Umbilical cord (tissue), 2 donors: ENCODE measurements around the gene SOAT2. TPM values are rescaled to one million over a fixed set of nuclear protein-coding genes. Genes with fewer than 3 reads are reported as not detected.
"Not testable (repeated sequence)": the region's sequence is repeated elsewhere in the genome, so short reads cannot be mapped to it uniquely, and the experiment has no call there.

Source experiments
- DNase-seq: peaks from one replicate; pipeline ENCODE4 v3.0.0-alpha.2; 2015; ENCODE audit warnings: low spot score
- total RNA-seq: library from RNA; depleted of rRNA; stranded (reverse); fragments of >200 nt; gene quantifications from one replicate; pipeline ENCODE4 v1.2.3, GENCODE V29; 2014; ENCODE audit warnings: low replicate concordance; ENCODE audit not compliant: insufficient read depth

Gene SOAT2
- total RNA-seq, 1 donor from 2014 or later, result not detected

GRCh38 chr12:53145383-53146260, 42.3 kb downstream of the SOAT2 start:
- no peak for DNase-seq

GRCh38 chr12:53147181-53147580, 43.9 kb downstream of the SOAT2 start:
- DNase-seq, result no peak

- no peak for DNase-seq
Observed at GRCh38 chr12:53147653-53148052, 44.4 kb downstream of the SOAT2 start.

GRCh38 chr12:53151039-53151438, 47.8 kb downstream of the SOAT2 start:
- no peak for DNase-seq

GRCh38 chr12:53152390-53152789, 49.1 kb downstream of the SOAT2 start:
- DNase-seq, result no peak

- DNase-seq, result peak; percentile 75
Observed at GRCh38 chr12:53159195-53159839, 56.0 kb downstream of the SOAT2 start.

GRCh38 chr12:53160000-53160399, 56.7 kb downstream of the SOAT2 start:
- DNase-seq, result no peak

- no peak for DNase-seq
Observed at GRCh38 chr12:53160673-53161072, 57.4 kb downstream of the SOAT2 start.

GRCh38 chr12:53161119-53161911, 58.0 kb downstream of the SOAT2 start:
- DNase-seq, result no peak

GRCh38 chr12:53163008-53163407, 59.7 kb downstream of the SOAT2 start:
- not testable (repeated sequence) for DNase-seq

GRCh38 chr12:53166837-53167236, 63.6 kb downstream of the SOAT2 start:
- no peak for DNase-seq

GRCh38 chr12:53169644-53170043, 66.4 kb downstream of the SOAT2 start:
- DNase-seq, result no peak

GRCh38 chr12:53170215-53170614, 66.9 kb downstream of the SOAT2 start:
- no peak for DNase-seq

- no peak for DNase-seq
Observed at GRCh38 chr12:53170876-53171724, 67.8 kb downstream of the SOAT2 start.

GRCh38 chr12:53171725-53172329, 68.5 kb downstream of the SOAT2 start:
- peak; percentile 54 for DNase-seq

- DNase-seq, result peak; percentile 94
Observed at GRCh38 chr12:53172352-53172751, 69.1 kb downstream of the SOAT2 start.

GRCh38 chr12:53173085-53173715, 69.9 kb downstream of the SOAT2 start:
- DNase-seq, result no peak
